HG02840 (cell line): ENCODE measurements around the gene RNF183.
"Not testable (repeated sequence)": the region's sequence is repeated elsewhere in the genome, so short reads cannot be mapped to it uniquely, and the experiment has no call there.

ENCODE experiments used
- ATAC-seq: cut with Tn5 transposase; IDR thresholded peaks from one replicate; pipeline ENCODE4 v1.9.1; 2021; ENCODE audit warnings: mild to moderate bottlenecking, moderate library complexity, moderate number of reproducible peaks; ENCODE audit not compliant: unreplicated experiment, low FRiP score

RNF183 gene

GRCh38 chr9:113319054-113319453, 15.9 kb upstream of the RNF183 start:
- ATAC-seq = no peak

GRCh38 chr9:113317777-113318176, 14.6 kb upstream of the RNF183 start:
- no peak for ATAC-seq

GRCh38 chr9:113316030-113316429, 12.9 kb upstream of the RNF183 start:
- ATAC-seq = no peak

GRCh38 chr9:113315231-113315630, 12.1 kb upstream of the RNF183 start:
- no peak for ATAC-seq

GRCh38 chr9:113313261-113313660, 10.1 kb upstream of the RNF183 start:
- ATAC-seq = no peak

GRCh38 chr9:113311961-113312360, 8.8 kb upstream of the RNF183 start:
- ATAC-seq = no peak

GRCh38 chr9:113310538-113310937, 7.4 kb upstream of the RNF183 start:
- ATAC-seq = no peak

GRCh38 chr9:113309204-113309813, 6.1 kb upstream of the RNF183 start:
- ATAC-seq = no peak

- no peak for ATAC-seq
Observed at GRCh38 chr9:113307396-113307975, 4.3 kb upstream of the RNF183 start.

GRCh38 chr9:113306566-113306965, 3.4 kb upstream of the RNF183 start:
- no peak for ATAC-seq

- no peak for ATAC-seq
Observed at GRCh38 chr9:113301548-113301947, 1.6 kb downstream of the RNF183 start.

- ATAC-seq = no peak
Observed at GRCh38 chr9:113299800-113300292, 3.3 kb downstream of the RNF183 start.

GRCh38 chr9:113298924-113299770, 4.0 kb downstream of the RNF183 start:
- no peak for ATAC-seq

GRCh38 chr9:113298311-113298710, 4.9 kb downstream of the RNF183 start:
- ATAC-seq = no peak

- ATAC-seq = no peak
Observed at GRCh38 chr9:113296796-113297558, 6.2 kb downstream of the RNF183 start.

GRCh38 chr9:113296247-113296646, 6.9 kb downstream of the RNF183 start:
- not testable (repeated sequence) for ATAC-seq

- ATAC-seq = no peak
Observed at GRCh38 chr9:113293285-113293878, 9.8 kb downstream of the RNF183 start.

GRCh38 chr9:113290052-113290607, 13.0 kb downstream of the RNF183 start:
- no peak for ATAC-seq

- ATAC-seq = no peak
Observed at GRCh38 chr9:113289091-113289490, 14.1 kb downstream of the RNF183 start.

- ATAC-seq = no peak
Observed at GRCh38 chr9:113281356-113281755, 21.8 kb downstream of the RNF183 start.
